Endothelial cell of umbilical vein (primary cell): ENCODE data around the gene MRPL57.

Source experiments
- EZH2 ChIP-seq: IDR thresholded peaks from 2 replicates; pipeline ENCODE4 v1.6.1; 2012; ENCODE audit warnings: borderline replicate concordance, low read depth, mild to moderate bottlenecking, moderate library complexity, low read length, inconsistent platforms; ENCODE audit not compliant: severe bottlenecking
- FOS ChIP-seq: IDR thresholded peaks from 2 replicates; pipeline ENCODE4 v1.6.1; 2011; ENCODE audit warnings: mild to moderate bottlenecking, low read length, moderate library complexity, borderline replicate concordance; ENCODE audit not compliant: insufficient read depth
- JUN ChIP-seq: IDR thresholded peaks from 2 replicates; pipeline ENCODE4 v1.6.1; 2011; ENCODE audit warnings: borderline replicate concordance, low read depth; ENCODE audit not compliant: insufficient read length, insufficient read depth
- POLR2A ChIP-seq: IDR thresholded peaks from 2 replicates; pipeline ENCODE4 v1.6.1; 2012; ENCODE audit warnings: low read depth, mild to moderate bottlenecking, control low read depth, low read length
- POLR2AphosphoS5 ChIP-seq: IDR thresholded peaks from 2 replicates; pipeline ENCODE4 v1.6.1; 2012; ENCODE audit warnings: low read depth, mild to moderate bottlenecking, control low read depth, low read length, moderate library complexity; ENCODE audit not compliant: insufficient read depth
- TF ChIP-seq, protein P1 (sequence below), 2 donors: IDR thresholded peaks; 1 replicate in 1 of 2; 2 replicates in 1 of 2; pipeline ENCODE4 v1.5.1; 2011; ENCODE audit warnings: low read length in 2 of 2, mild to moderate bottlenecking in 2 of 2, moderate library complexity in 2 of 2, control low read depth in 1 of 2, inconsistent platforms in 1 of 2, low read depth in 1 of 2; ENCODE audit not compliant: insufficient read depth in 1 of 2; ENCODE audit errors: extremely low read depth in 1 of 2
- TF ChIP-seq, protein P2 (sequence below): IDR thresholded peaks from 2 replicates; pipeline ENCODE4 v1.6.1; 2011; ENCODE audit not compliant: insufficient read depth, insufficient read length

DNA sequence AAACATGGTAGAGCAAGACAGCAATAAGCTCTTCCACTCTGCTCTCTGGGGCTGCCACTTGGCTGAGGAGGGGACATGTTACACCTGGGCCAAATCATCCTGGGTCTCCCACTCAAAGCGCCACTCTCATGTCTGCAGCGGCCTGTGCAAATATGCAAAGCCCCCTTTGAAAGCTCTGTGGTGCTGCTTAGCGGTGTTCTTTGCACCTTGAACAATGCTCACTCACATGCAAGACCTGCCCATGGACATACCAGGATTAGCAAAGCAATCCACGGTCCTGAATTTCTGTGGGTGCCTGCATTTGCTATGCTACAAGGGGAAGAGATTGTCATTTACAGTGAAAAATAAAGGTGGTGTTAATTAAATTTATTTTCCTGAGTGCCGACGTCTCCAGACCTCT, 48.6 kb downstream of the MRPL57 start:
- TF ChIP-seq, protein P1, sequence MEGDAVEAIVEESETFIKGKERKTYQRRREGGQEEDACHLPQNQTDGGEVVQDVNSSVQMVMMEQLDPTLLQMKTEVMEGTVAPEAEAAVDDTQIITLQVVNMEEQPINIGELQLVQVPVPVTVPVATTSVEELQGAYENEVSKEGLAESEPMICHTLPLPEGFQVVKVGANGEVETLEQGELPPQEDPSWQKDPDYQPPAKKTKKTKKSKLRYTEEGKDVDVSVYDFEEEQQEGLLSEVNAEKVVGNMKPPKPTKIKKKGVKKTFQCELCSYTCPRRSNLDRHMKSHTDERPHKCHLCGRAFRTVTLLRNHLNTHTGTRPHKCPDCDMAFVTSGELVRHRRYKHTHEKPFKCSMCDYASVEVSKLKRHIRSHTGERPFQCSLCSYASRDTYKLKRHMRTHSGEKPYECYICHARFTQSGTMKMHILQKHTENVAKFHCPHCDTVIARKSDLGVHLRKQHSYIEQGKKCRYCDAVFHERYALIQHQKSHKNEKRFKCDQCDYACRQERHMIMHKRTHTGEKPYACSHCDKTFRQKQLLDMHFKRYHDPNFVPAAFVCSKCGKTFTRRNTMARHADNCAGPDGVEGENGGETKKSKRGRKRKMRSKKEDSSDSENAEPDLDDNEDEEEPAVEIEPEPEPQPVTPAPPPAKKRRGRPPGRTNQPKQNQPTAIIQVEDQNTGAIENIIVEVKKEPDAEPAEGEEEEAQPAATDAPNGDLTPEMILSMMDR (IDR thresholded peaks at IDR 0.05; ENCODE audit: extremely low read depth in 1 of 2, insufficient read depth in 1 of 2, low read depth in 1 of 2, low read length in 2 of 2), result no peak
- TF ChIP-seq POLR2A (no peak), EZH2 (no peak), FOS (no peak), JUN (no peak), POLR2AphosphoS5 (no peak)
- TF ChIP-seq, protein P2, sequence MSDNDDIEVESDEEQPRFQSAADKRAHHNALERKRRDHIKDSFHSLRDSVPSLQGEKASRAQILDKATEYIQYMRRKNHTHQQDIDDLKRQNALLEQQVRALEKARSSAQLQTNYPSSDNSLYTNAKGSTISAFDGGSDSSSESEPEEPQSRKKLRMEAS, result no peak
